Activated CD4-positive, alpha-beta T cell treated with anti-CD3 and anti-CD28 coated beads, Interleukin-2, amount 50 U/mL, for 4 hours (primary cell): Measurements from ENCODE around the gene ABCB9.
A peak's percentile ranks its signal among the peaks of the same experiment; 100 is the strongest.

Experiments
- DNase-seq, 2 experiments: peaks; one replicate each; pipeline ENCODE4 v3.0.0-alpha.2; 2020

The ABCB9 gene

GRCh38 chr12:122980183-122981035, 14.1 kb upstream of the ABCB9 start, which contains the start of gene ARL6IP4:
Gene ARL6IP4 (plus strand): TSS chr12:122980681. CDS start chr12:122981140, 459 bp downstream.
- DNase-seq = peak; percentile 31 to 37

GRCh38 chr12:122979908-122980182, 13.6 kb upstream of the ABCB9 start:
- DNase-seq = no peak

- DNase-seq = no peak
Measured at GRCh38 chr12:122979001-122979907, 13.0 kb upstream of the ABCB9 start.

GRCh38 chr12:122978507-122978955, 12.3 kb upstream of the ABCB9 start:
- no peak for DNase-seq

GRCh38 chr12:122977655-122978392, 11.6 kb upstream of the ABCB9 start:
- no peak for DNase-seq

GRCh38 chr12:122977153-122977552, 10.9 kb upstream of the ABCB9 start:
- DNase-seq = no peak

GRCh38 chr12:122976648-122976975, 10.3 kb upstream of the ABCB9 start:
- DNase-seq = no peak

- no peak for DNase-seq
Measured at GRCh38 chr12:122975790-122976647, 9.8 kb upstream of the ABCB9 start.

GRCh38 chr12:122974892-122975789, 8.9 kb upstream of the ABCB9 start, which contains the start of gene OGFOD2:
Gene OGFOD2 (plus strand): TSS chr12:122975244. CDS start chr12:122975252, 8 bp downstream.
- peak; percentile 89 for DNase-seq

GRCh38 chr12:122974274-122974891, 8.1 kb upstream of the ABCB9 start:
- peak; percentile 99 for DNase-seq

GRCh38 chr12:122969676-122970075, 3.4 kb upstream of the ABCB9 start:
- no peak for DNase-seq

- DNase-seq = no peak
Measured at GRCh38 chr12:122968104-122968503, 1.8 kb upstream of the ABCB9 start.

GRCh38 chr12:122966743-122967550, 684 bp upstream of the ABCB9 start:
- no peak for DNase-seq

GRCh38 chr12:122965321-122965751, 927 bp downstream of the ABCB9 start:
- DNase-seq = no peak

- DNase-seq = no peak
Measured at GRCh38 chr12:122964439-122965257, 1.6 kb downstream of the ABCB9 start.

GRCh38 chr12:122963941-122964265, 2.4 kb downstream of the ABCB9 start:
- no peak for DNase-seq

- DNase-seq = no peak
Measured at GRCh38 chr12:122961531-122962329, 4.5 kb downstream of the ABCB9 start.

GRCh38 chr12:122960193-122960569, 6.1 kb downstream of the ABCB9 start:
- no peak for DNase-seq
